B cell (primary cell): ENCODE results near the gene MAP7D1. TPM values are rescaled to one million over a fixed set of nuclear protein-coding genes. Genes with fewer than 3 reads are reported as not detected.

Source experiments
- ATAC-seq: fragments of 200-7000 bp; cut with Tn5 transposase; one replicate; pipeline ENCODE4 v1.10.0; 2021; ENCODE audit warnings: low read depth, mild to moderate bottlenecking, moderate number of reproducible peaks, moderate library complexity
- CTCF ChIA-PET: fragments of 350-600 bp; sonication (Branson Sonifier 250); formaldehyde crosslinking; loops from one replicate; lab custom pipeline; 2021; ENCODE audit warnings: antibody characterized with exemption, inconsistent platforms; lab: Charles Lee
- POLR2A ChIA-PET: fragments of 350-600 bp; sonication (Branson Sonifier 250); formaldehyde crosslinking; loops from one replicate; lab custom pipeline; 2021; ENCODE audit warnings: antibody characterized with exemption; lab: Charles Lee
- DNase-seq: peaks from one replicate; pipeline ENCODE4 v3.0.0; 2013
- H2AFZ ChIP-seq: 2 replicates; pipeline ENCODE4 v1.6.1; 2012; ENCODE audit warnings: mild to moderate bottlenecking, low read depth, low read length; ENCODE audit not compliant: insufficient read depth, poor library complexity, severe bottlenecking
- H3K27ac ChIP-seq, 2 donors: 1 replicate in 1 of 2; 2 replicates in 1 of 2; pipeline ENCODE4 v1.5.1; 2012 to 2013; ENCODE audit warnings: low read length in 2 of 2, mild to moderate bottlenecking in 2 of 2, moderate library complexity in 1 of 2
- H3K27me3 ChIP-seq, 4 experiments: fragments of 200-600 bp in 1 of 4; sonication (generic) in 1 of 4; replicated peaks in 1 of 4; 1 replicate in 2 of 4; 2 replicates in 2 of 4; pipeline versions ENCODE4 v1.6.1 to v1.7.0; 2013 to 2016; ENCODE audit warnings: low read length in 3 of 4, mild to moderate bottlenecking in 2 of 4, mixed read lengths in 1 of 4, moderate library complexity in 1 of 4; ENCODE audit not compliant: insufficient read depth in 4 of 4, control insufficient read depth in 3 of 4; ENCODE audit errors: control extremely low read depth in 1 of 4
- H3K36me3 ChIP-seq, 2 experiments: replicated peaks in 1 of 2; 1 replicate in 1 of 2; 2 replicates in 1 of 2; pipeline versions ENCODE4 v1.6.1 to v1.7.1; 2013; ENCODE audit warnings: low read length in 1 of 2; ENCODE audit not compliant: insufficient read depth in 2 of 2, control insufficient read depth in 1 of 2; ENCODE audit errors: control extremely low read depth in 1 of 2, extremely low read depth in 1 of 2
- H3K4me1 ChIP-seq, 2 donors: fragments of 200-600 bp in 1 of 2; sonication (generic) in 1 of 2; 1 replicate in 1 of 2; 2 replicates in 1 of 2; pipeline versions ENCODE4 v1.5.1 to v1.6.1; 2013 to 2017; ENCODE audit warnings: low read length in 2 of 2; ENCODE audit not compliant: control insufficient read depth in 2 of 2, insufficient read depth in 2 of 2
- H3K4me2 ChIP-seq: replicated peaks from 2 replicates; pipeline ENCODE3; 2012; ENCODE audit warnings: mild to moderate bottlenecking, low read depth, low read length; ENCODE audit not compliant: poor library complexity, severe bottlenecking
- H3K4me3 ChIP-seq, 5 experiments: fragments of 200-600 bp in 1 of 5; sonication (generic) in 1 of 5; 1 replicate in 3 of 5; 2 replicates in 2 of 5; pipeline versions ENCODE4 v1.5.1 to v1.7.0; 2011 to 2016; ENCODE audit warnings: low read length in 4 of 5, mild to moderate bottlenecking in 4 of 5, low read depth in 2 of 5, control low read depth in 1 of 5, moderate library complexity in 1 of 5; ENCODE audit not compliant: insufficient read depth in 1 of 5; ENCODE audit errors: control extremely low read depth in 1 of 5, extremely low read depth in 1 of 5
- H3K79me2 ChIP-seq: fragments of 200-600 bp; sonication (generic); one replicate; pipeline ENCODE4 v1.6.0; 2016; ENCODE audit warnings: low read length; ENCODE audit not compliant: control insufficient read depth, insufficient read depth
- H3K9ac ChIP-seq: fragments of 200-600 bp; sonication (generic); 2 replicates; pipeline ENCODE4 v1.6.1; 2017; ENCODE audit warnings: mild to moderate bottlenecking, low read length, moderate library complexity
- H3K9me3 ChIP-seq, 3 donors: one replicate each; pipeline versions ENCODE4 v1.6.1 to v1.7.1; 2013; ENCODE audit warnings: low read length in 2 of 3; ENCODE audit not compliant: control insufficient read depth in 2 of 3, insufficient read depth in 1 of 3; ENCODE audit errors: control extremely low read depth in 1 of 3
- H4K20me1 ChIP-seq: 2 replicates; pipeline ENCODE4 v1.6.0; 2012; ENCODE audit warnings: mild to moderate bottlenecking, low read length; ENCODE audit not compliant: insufficient read depth, control insufficient read depth, poor library complexity, severe bottlenecking
- H3K27ac Mint-ChIP-seq: one replicate; pipeline ENCODE4 v1.8.0; 2021; ENCODE audit warnings: mixed read lengths
- H3K27me3 Mint-ChIP-seq: one replicate; pipeline ENCODE4 v1.8.0; 2021; ENCODE audit warnings: mixed read lengths
- H3K4me1 Mint-ChIP-seq: one replicate; pipeline ENCODE4 v1.8.0; 2021; ENCODE audit warnings: mixed read lengths
- H3K4me3 Mint-ChIP-seq: one replicate; pipeline ENCODE4 v1.8.0; 2021; ENCODE audit warnings: mixed read lengths
- H3K9me3 Mint-ChIP-seq: one replicate; pipeline ENCODE4 v1.8.0; 2022; ENCODE audit warnings: mixed read lengths; ENCODE audit not compliant: insufficient read depth
- CTCF ChIP-seq: fragments of 200-600 bp; IDR thresholded peaks from one replicate; pipeline ENCODE4 v1.8.0; 2022; ENCODE audit warnings: antibody characterized with exemption, mild to moderate bottlenecking
- EZH2 ChIP-seq: IDR thresholded peaks from 2 replicates; pipeline ENCODE4 v1.6.1; 2012; ENCODE audit warnings: borderline replicate concordance, low read depth, mild to moderate bottlenecking, moderate library complexity, low read length; ENCODE audit not compliant: insufficient read depth, poor library complexity, severe bottlenecking
- WGBS: methylation state at CpG from one replicate; pipeline ENCODE4 v1.1.5; 2013; ENCODE audit warnings: missing lambda C conversion rate; ENCODE audit not compliant: insufficient coverage; 5-methylcytosine and 5-hydroxymethylcytosine counted together
- intact Hi-C: fragments of 100-400 bp; cut with micrococcal nuclease; formaldehyde crosslinking; loops from one replicate; pipeline ENCODE4 v1.10.0; 2022
- polyA plus RNA-seq: library from polyadenylated mRNA; depleted of rRNA; stranded (reverse); fragments of >200 nt; gene quantifications from 2 replicates; pipeline ENCODE4 v1.2.3, GENCODE V29; 2012
- total RNA-seq, 2 donors: library from RNA; stranded (reverse); fragments of 120-200 nt in 1 of 2; gene quantifications; 1 replicate in 1 of 2; 2 replicates in 1 of 2; pipeline versions ENCODE4 v1.2.3 to v1.2.4, GENCODE V29; 2013 to 2022

Gene MAP7D1
- total and polyA plus RNA-seq, 2 donors (not counting 1 experiment from before 2014, with no cell fraction given): 44.2 to 65.2 TPM

- Histone ChIP-seq H3K4me2 (no peak overlapping the region), H3K9ac (no peak overlapping the region), H3K4me3 (no peak overlapping the region), H3K27ac (no peak overlapping the region), H3K27me3 (peaks cover 0 to 5% (median 0%) of the 10 kb centered on the region in 4 experiments), H4K20me1 (no peaks in the 10 kb centered on the region), H3K79me2 (no peaks in the 10 kb centered on the region), H3K36me3 (no peaks in the 10 kb centered on the region), H3K4me1 (no peaks in the 10 kb centered on the region), H3K9me3 (no peaks in the 10 kb centered on the region), H2AFZ (no peak overlapping the region)
- 81% methylated on average over 4 of the region's 5 CpGs for WGBS
- no peak for ATAC-seq
- Mint-ChIP-seq H3K27me3 (no peaks in the 10 kb centered on the region), H3K4me3 (no peak overlapping the region), H3K9me3 (no peaks in the 10 kb centered on the region), H3K4me1 (no peaks in the 10 kb centered on the region), H3K27ac (no peak overlapping the region)
- ChIA-PET CTCF (interaction anchor here (4.2 kb wide), 1 partner anchor 19 kb away, joined by 20 read pairs; no protein-coding TSS in a partner anchor), POLR2A (no interaction called here)
- DNase-seq: no peak
- intact Hi-C loops: no loop called here
- TF ChIP-seq CTCF (no peak), EZH2 (no peak)
These were observed 40.0 kb upstream of the MAP7D1 start for GRCh38 chr1:36115931-36116330.

- Histone ChIP-seq H3K9ac (no peak overlapping the region), H3K4me1 (no peaks in the 10 kb centered on the region), H3K9me3 (no peaks in the 10 kb centered on the region), H3K4me2 (no peak overlapping the region), H3K4me3 (no peak overlapping the region), H3K79me2 (no peaks in the 10 kb centered on the region), H3K27me3 (peaks cover 0 to 5% (median 0%) of the 10 kb centered on the region in 4 experiments), H3K36me3 (no peaks in the 10 kb centered on the region), H3K27ac (no peak overlapping the region), H4K20me1 (no peaks in the 10 kb centered on the region), H2AFZ (no peak overlapping the region)
- no peak for ATAC-seq
- CTCF ChIA-PET: interaction anchor here (4.2 kb wide), 1 partner anchor 18 kb away, joined by 20 read pairs; no protein-coding TSS in a partner anchor
- TF ChIP-seq CTCF (no peak), EZH2 (no peak)
- POLR2A ChIA-PET: no interaction called here
- no peaks in the 10 kb centered on the region for H3K27me3 Mint-ChIP-seq
- DNase-seq: no peak
- H3K4me1 Mint-ChIP-seq: no peaks in the 10 kb centered on the region
- 93% methylated on average over 5 of the region's 5 CpGs for WGBS
- intact Hi-C loops: no loop called here
- no peaks in the 10 kb centered on the region for H3K9me3 Mint-ChIP-seq
- no peak overlapping the region for H3K4me3 Mint-ChIP-seq
- H3K27ac Mint-ChIP-seq: no peak overlapping the region
These were observed 39.1 kb upstream of the MAP7D1 start for GRCh38 chr1:36116901-36117300.
